WI38 (cell line): Measurements from ENCODE around the gene NCKIPSD.
A peak's percentile ranks its signal among the peaks of the same experiment; 100 is the strongest.

ENCODE experiments used
- H3K4me3 ChIP-seq: 2 replicates; pipeline ENCODE4 v1.5.1; 2011; ENCODE audit warnings: low read depth, mild to moderate bottlenecking, control low read depth, low read length
- TF ChIP-seq, protein P1 (sequence below): IDR thresholded peaks from 2 replicates; pipeline ENCODE4 v1.5.1; 2012; ENCODE audit warnings: low read depth, mild to moderate bottlenecking, control low read depth, low read length

The NCKIPSD gene

GRCh38 chr3:48700731-48701405 is 15.2 kb upstream of the NCKIPSD start:
- TF ChIP-seq, protein P1, sequence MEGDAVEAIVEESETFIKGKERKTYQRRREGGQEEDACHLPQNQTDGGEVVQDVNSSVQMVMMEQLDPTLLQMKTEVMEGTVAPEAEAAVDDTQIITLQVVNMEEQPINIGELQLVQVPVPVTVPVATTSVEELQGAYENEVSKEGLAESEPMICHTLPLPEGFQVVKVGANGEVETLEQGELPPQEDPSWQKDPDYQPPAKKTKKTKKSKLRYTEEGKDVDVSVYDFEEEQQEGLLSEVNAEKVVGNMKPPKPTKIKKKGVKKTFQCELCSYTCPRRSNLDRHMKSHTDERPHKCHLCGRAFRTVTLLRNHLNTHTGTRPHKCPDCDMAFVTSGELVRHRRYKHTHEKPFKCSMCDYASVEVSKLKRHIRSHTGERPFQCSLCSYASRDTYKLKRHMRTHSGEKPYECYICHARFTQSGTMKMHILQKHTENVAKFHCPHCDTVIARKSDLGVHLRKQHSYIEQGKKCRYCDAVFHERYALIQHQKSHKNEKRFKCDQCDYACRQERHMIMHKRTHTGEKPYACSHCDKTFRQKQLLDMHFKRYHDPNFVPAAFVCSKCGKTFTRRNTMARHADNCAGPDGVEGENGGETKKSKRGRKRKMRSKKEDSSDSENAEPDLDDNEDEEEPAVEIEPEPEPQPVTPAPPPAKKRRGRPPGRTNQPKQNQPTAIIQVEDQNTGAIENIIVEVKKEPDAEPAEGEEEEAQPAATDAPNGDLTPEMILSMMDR, result no peak

GRCh38 chr3:48698891-48699290 is 13.2 kb upstream of the NCKIPSD start:
- H3K4me3 ChIP-seq, result no peak overlapping the region
- TF ChIP-seq, protein P1, result no peak

More at GRCh38 chr3:48700731-48701405, 15.2 kb upstream of the NCKIPSD start:
- H3K4me3 ChIP-seq, result no peak overlapping the region

DNA sequence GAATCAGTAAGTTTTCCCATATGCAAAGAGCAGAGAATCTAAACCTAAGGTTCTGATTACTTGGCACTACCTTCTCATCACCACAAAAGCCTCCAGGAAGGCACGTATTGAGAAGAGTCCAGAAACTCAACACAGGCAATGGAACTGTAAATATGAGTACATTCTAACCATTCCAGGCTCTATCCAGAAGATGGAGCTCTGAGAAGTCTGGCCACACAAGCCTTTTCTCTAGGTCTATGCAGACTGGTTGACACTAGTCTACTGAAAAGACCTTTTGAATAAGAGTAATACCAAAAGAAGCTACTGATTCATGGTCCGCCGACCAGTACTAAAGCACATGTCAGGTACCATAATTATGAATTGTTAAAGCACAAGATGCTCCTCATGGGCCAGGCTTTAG is 12.2 kb upstream of the NCKIPSD start:
- TF ChIP-seq, protein P1, result no peak
- no peak overlapping the region for H3K4me3 ChIP-seq

DNA sequence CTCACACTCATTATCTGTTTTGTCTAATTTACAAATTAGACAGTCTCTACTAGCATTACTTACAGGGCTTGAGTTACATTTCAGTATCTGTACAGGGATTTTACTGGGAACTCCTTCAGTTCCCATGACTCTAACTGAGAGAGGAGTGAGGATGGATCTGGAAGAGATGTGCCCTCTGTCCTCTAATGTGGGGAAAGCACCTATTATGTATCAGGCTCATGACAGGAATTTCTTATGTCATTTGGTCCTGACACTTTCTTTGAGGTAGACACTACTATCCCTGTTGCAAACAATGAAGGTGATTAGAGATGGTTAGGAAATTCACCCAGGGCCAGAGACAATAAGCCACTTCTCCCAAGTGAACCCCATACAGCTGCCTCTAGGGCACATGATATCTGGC is 10.9 kb upstream of the NCKIPSD start:
- TF ChIP-seq, protein P1, result no peak
- no peak overlapping the region for H3K4me3 ChIP-seq

GRCh38 chr3:48696156-48696555 is 10.4 kb upstream of the NCKIPSD start:
- no peak overlapping the region for H3K4me3 ChIP-seq
- TF ChIP-seq, protein P1, result no peak

DNA sequence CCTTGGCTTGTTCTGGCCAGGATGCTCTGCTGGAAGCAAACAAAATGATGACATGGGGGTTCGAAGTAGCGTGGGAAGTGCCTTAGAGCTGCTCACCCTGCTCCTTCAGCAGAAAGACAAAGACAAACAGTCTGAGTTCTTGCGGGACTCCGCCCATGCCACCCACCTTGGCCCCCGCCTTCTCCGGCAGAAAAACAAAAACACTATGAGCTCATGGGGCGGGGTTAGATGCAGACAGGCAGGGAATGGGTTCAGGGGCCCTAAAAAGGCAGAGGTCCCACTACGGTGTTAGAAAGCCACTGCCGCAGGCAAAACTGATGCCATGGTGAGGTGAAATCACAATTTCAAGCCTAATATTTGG is 9.7 kb upstream of the NCKIPSD start:
- H3K4me3 ChIP-seq, result no peak overlapping the region
- TF ChIP-seq, protein P1, result no peak

DNA sequence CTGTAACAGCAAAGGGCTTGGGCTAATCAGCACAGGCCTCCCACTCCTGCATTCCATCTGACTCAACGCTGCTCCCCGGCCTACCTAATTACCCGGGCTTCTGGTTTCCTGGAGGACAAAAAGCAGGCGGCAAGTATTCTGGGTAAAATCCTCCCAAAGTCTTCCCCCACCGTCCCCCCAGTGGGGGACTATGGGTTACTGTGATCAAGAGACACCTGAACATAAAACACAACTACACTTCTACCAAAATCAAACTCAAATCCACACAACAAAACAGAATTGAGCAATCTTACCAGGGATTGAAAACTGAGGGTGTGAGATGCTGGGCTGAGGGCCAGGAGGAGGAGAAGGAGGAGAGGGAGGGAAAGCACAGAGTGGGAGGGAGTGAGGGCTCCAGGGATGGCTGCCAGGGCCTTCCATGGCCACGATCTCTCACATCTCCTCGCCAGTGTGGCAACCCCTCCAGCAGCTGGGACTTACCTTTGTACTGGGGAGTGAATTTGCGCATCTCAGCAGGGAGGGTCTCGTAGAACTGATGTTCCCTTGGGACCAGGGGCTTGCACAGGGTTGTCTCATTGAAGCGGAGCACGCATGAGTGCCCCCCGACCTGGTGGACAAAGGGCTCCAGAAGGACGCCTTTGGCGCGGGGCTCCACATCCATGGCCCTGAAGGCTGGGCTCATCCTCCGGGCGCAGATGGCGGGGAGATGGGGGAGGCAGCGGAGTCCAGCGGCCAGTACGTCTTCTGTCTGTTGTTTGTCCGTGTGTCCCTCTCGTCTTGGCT is 9.1 kb upstream of the NCKIPSD start:
- H3K4me3 ChIP-seq, result peak overlapping the region; percentile 19; the same call in 1 of the 2 replicates
- TF ChIP-seq, protein P1, result no peak
